ENCODE results near the gene RFNG. TPM values are rescaled to one million over a fixed set of nuclear protein-coding genes. Genes with fewer than 3 reads are reported as not detected.

Gene RFNG
- total RNA-seq, 1 donor from 2014 or later: 43.4 TPM

DNA sequence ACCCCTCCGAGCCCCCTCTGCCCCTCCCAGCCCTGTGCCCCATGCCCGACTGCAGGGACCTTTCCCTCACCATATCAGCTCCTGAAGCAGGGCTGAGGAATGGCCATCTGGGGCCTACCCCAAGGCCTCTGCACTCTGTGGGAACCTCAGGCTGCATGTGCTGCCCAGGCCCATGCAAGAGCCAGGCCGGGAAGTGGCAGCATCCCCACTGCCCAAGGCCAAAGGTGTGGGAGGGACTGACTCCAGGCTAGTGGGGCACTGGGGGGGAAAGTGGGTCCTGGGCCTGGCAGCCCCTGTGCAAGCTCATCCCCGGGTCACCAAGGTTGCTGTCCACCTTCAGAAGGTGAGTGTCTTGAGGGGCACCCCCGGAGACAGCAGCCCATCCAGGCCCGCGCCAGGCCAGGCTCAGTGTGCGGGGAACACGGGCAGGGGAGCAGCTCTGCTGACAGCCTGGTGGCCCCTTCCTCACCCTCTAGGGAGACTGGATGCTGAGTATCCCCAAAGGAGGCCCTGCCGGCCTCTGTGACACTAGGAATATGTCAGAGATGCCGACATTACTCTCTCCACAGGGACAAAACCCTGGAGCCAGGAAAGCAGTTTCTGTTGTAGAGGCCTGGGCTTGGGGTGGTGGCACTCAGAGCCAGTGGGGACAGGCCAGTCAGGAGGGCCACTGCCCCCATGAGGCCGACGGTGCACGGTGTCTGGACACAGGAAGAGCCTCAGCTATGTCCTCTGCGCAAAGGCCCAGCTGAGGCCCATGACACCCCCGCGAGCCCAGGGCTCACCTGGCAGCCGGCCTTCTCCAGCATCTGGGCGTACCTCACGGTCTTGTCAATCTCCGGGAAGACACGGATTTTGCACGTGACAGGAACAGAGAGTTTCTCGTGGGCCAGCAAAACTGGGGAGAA is 10.7 kb upstream of the RFNG start:
- no peaks in the 10 kb centered on the region for H3K27me3 Mint-ChIP-seq
- H3K4me1 Mint-ChIP-seq (ENCODE audit: unreplicated experiment): no peaks in the 10 kb centered on the region
- H3K9me3 Mint-ChIP-seq: no peaks in the 10 kb centered on the region
- H3K4me3 Mint-ChIP-seq: no peak overlapping the region
- TF ChIP-seq, protein P1, sequence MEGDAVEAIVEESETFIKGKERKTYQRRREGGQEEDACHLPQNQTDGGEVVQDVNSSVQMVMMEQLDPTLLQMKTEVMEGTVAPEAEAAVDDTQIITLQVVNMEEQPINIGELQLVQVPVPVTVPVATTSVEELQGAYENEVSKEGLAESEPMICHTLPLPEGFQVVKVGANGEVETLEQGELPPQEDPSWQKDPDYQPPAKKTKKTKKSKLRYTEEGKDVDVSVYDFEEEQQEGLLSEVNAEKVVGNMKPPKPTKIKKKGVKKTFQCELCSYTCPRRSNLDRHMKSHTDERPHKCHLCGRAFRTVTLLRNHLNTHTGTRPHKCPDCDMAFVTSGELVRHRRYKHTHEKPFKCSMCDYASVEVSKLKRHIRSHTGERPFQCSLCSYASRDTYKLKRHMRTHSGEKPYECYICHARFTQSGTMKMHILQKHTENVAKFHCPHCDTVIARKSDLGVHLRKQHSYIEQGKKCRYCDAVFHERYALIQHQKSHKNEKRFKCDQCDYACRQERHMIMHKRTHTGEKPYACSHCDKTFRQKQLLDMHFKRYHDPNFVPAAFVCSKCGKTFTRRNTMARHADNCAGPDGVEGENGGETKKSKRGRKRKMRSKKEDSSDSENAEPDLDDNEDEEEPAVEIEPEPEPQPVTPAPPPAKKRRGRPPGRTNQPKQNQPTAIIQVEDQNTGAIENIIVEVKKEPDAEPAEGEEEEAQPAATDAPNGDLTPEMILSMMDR (conservative IDR thresholded peaks at IDR 0.05): no peak
- H3K27ac Mint-ChIP-seq: no peak overlapping the region
- no peak for DNase-seq (ENCODE audit: extremely low spot score, unreplicated experiment)
- no peaks in the 10 kb centered on the region for H3K36me3 Mint-ChIP-seq

DNA sequence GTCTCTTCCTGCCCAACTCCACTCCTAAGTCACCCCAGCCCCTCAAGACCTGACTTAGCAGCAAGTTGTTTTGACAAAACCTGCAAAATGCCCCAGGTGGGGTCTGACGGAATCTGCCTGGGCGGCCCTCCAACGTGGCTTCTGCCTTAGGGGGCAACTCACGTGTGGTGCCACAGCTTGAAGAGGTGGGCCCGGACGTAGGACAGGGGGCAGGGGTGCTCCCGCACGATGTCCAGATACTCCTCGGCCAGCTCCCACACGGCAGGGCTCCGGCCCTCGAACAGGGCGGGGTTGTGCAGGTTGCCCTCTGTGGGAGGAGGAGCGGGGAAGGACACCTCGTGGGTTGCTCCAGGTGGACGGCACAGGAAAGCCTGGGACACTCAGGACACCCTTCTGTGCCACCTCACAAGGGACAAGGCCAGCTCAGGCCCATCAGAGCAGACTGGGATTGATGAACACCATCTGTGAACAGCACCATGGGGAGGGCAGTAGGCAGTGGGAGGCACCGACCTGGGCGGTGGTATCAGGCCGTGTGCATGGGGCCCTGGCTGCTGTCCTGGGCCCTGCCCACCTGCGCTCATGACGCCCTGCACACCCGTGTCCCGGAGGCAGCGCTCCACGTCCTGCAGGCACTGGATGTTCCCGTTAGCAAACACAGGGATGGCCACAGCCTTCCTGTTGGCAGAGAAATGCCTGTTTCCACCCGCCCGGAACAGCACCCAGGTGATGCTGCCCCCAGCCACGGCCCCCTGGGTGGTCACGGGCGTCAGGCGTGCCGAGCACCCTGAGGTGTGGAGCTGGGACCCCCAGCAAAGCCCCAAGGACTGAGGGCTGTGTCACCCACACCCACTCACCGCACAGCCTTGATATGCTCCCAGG is 9.7 kb upstream of the RFNG start:
- H3K27ac Mint-ChIP-seq: no peak overlapping the region
- H3K36me3 Mint-ChIP-seq: no peaks in the 10 kb centered on the region
- no peaks in the 10 kb centered on the region for H3K9me3 Mint-ChIP-seq
- no peak overlapping the region for H3K4me3 Mint-ChIP-seq
- DNase-seq (ENCODE audit: extremely low spot score, unreplicated experiment): no peak
- no peaks in the 10 kb centered on the region for H3K4me1 Mint-ChIP-seq (ENCODE audit: unreplicated experiment)
- H3K27me3 Mint-ChIP-seq: no peaks in the 10 kb centered on the region
- TF ChIP-seq, protein P1 (conservative IDR thresholded peaks at IDR 0.05): no peak

DNA sequence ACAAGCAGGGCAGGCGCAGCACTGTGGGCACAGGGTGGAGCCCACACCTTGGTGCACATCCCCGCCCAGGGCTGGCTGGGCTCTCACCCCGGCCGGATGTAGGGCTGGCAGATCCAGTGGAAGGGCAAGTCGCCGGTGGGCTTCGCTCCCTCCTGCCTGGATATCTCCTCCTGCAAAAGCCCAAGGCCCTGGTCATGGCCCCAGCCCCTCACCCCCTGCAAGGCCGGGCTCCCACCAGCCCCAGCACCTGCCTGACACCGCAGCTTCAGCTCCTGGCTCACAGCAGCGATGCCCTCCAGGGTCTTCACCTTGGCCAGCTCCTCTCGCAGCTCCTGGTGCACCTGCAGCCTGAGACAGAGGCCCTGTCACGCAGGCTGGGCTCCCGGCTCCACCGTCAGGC is 9.0 kb upstream of the RFNG start:
- Mint-ChIP-seq H3K9me3 (no peaks in the 10 kb centered on the region), H3K36me3 (no peaks in the 10 kb centered on the region), H3K27ac (no peak overlapping the region), H3K4me3 (no peak overlapping the region), H3K4me1 (ENCODE audit: unreplicated experiment) (no peaks in the 10 kb centered on the region), H3K27me3 (no peaks in the 10 kb centered on the region)
- no peak for DNase-seq (ENCODE audit: extremely low spot score, unreplicated experiment)
- TF ChIP-seq, protein P1 (conservative IDR thresholded peaks at IDR 0.05): no peak

DNA sequence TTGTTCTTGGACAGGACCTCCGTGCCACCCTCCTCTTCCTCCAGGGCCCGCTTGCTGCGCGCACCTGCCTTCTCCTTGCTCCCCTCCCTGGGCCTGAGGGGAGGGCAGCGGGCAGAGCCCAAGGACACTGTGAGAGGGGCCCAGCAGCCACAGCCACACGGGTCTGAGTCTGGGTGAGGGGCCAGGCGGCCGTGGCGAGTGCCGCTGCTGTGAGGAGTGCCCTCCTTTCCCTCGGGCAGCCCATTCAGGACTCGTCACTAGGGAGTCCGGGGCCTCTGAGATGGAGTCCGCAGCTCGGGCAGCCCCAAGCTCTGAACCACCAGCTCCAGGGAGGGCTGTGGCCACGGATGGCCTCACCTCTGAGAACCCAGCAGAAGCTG is 8.4 kb upstream of the RFNG start:
- TF ChIP-seq, protein P1 (conservative IDR thresholded peaks at IDR 0.05): no peak
- no peaks in the 10 kb centered on the region for H3K36me3 Mint-ChIP-seq
- H3K27ac Mint-ChIP-seq: no peak overlapping the region
- H3K27me3 Mint-ChIP-seq: no peaks in the 10 kb centered on the region
- H3K4me1 Mint-ChIP-seq (ENCODE audit: unreplicated experiment): no peaks in the 10 kb centered on the region
- no peaks in the 10 kb centered on the region for H3K9me3 Mint-ChIP-seq
- DNase-seq (ENCODE audit: extremely low spot score, unreplicated experiment): no peak
- H3K4me3 Mint-ChIP-seq: no peak overlapping the region

DNA sequence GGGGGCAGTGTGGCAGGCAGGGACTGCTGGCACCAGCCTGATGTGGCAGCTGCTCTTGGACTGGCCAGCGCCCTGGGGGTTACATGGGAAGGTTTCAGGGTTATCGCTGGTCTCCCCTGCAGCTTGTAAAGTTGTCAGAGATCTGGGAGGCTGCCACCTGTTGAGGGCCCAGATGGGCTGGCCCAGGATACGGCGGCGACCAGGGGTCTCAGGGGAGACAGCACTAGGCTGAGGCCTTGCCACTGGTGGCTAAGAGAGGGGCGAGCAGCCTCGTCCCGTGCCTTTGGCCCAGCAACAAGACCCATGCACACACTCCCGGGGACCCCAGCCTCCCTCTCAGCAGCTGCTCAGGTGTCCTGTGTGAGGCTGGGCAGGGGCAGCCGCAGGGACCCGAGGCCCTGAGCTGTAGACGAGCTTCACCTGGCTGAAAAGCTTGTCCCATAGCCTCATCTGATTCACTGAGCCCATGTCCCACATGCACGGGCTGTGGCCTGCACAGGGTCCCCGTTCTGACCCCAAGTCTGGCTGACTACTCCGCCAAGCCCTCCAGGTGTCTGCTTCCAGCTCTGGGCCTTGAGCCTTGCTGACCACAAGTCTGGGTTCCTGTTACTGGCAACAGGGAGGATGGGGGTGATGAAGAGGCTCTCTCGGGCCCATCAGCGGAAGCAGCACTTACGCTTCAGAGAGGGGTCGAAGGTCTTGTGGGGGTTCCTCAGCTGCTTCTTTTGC is 7.8 kb upstream of the RFNG start:
- Mint-ChIP-seq H3K27me3 (no peaks in the 10 kb centered on the region), H3K27ac (no peak overlapping the region), H3K36me3 (no peaks in the 10 kb centered on the region), H3K4me3 (no peak overlapping the region), H3K9me3 (no peaks in the 10 kb centered on the region), H3K4me1 (ENCODE audit: unreplicated experiment) (no peaks in the 10 kb centered on the region)
- TF ChIP-seq, protein P1 (conservative IDR thresholded peaks at IDR 0.05): no peak
- no peak for DNase-seq (ENCODE audit: extremely low spot score, unreplicated experiment)
